ENCODE data around the gene BCKDK.

DNA sequence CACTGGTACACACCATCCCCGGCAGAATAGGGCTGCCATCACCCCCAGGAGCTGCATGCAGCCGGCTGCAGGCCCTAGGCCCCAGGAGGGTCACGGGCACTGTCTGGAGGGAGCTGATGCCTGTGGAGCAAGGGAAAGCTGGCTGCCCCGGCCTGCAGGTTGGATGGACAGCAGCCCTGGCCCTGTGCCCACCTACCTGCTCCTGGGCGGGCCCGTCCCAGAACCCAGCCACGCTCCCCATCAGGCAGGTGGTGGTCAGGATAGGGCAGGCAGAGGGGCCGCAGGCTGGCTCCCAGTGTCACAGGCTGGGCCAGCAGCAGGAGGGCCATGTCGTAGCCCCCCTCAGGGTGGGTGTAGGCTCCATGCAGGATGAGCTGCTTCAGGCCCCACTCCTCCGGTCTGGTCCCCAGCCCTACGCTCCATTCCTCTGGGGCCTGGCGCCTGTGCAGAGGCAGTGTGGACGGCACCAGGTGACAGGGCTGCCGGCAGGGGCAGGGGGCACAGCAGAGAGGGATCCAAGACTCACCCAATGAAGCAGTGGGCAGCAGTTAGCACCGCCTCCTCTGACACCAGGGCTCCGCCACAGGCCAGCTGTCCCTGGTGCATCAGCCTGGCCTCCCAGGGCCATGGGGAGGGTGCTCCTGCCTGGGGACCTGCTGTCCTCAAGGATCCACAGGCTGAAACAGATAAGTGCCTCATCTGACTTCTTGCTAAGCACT lies 23.4 kb upstream of the BCKDK start:
- TF ChIP-seq EGR1 (IDR thresholded peaks at IDR 0.05; ENCODE audit: borderline replicate concordance, low read depth, low read length): no peak
- TF ChIP-seq EZH2 (IDR thresholded peaks at IDR 0.05; ENCODE audit: low read depth, low read length, severe bottlenecking): no peak
- no peak for TF ChIP-seq RFX5 (IDR thresholded peaks at IDR 0.05; ENCODE audit: borderline replicate concordance, low read depth, low read length)
- TF ChIP-seq JUND (IDR thresholded peaks at IDR 0.05; ENCODE audit: low read length): no peak
- TF ChIP-seq, protein P1, sequence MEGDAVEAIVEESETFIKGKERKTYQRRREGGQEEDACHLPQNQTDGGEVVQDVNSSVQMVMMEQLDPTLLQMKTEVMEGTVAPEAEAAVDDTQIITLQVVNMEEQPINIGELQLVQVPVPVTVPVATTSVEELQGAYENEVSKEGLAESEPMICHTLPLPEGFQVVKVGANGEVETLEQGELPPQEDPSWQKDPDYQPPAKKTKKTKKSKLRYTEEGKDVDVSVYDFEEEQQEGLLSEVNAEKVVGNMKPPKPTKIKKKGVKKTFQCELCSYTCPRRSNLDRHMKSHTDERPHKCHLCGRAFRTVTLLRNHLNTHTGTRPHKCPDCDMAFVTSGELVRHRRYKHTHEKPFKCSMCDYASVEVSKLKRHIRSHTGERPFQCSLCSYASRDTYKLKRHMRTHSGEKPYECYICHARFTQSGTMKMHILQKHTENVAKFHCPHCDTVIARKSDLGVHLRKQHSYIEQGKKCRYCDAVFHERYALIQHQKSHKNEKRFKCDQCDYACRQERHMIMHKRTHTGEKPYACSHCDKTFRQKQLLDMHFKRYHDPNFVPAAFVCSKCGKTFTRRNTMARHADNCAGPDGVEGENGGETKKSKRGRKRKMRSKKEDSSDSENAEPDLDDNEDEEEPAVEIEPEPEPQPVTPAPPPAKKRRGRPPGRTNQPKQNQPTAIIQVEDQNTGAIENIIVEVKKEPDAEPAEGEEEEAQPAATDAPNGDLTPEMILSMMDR (IDR thresholded peaks at IDR 0.05; ENCODE audit: control extremely low read depth in 1 of 3, insufficient read depth in 1 of 3, low read depth in 1 of 3, low read length in 3 of 3): no peak
- no peak for TF ChIP-seq POLR2A (IDR thresholded peaks at IDR 0.05; ENCODE audit: control extremely low read depth in 1 of 2, low read depth in 2 of 2, low read length in 2 of 2)
- TF ChIP-seq GTF2F1 (IDR thresholded peaks at IDR 0.05; ENCODE audit: borderline replicate concordance, low read depth, low read length): no peak
